Ishikawa (cell line): ENCODE data around the gene NUP54.

Source experiments
- EP300 ChIP-seq: IDR thresholded peaks from 2 replicates; pipeline ENCODE4 v1.6.1; 2012; ENCODE audit warnings: borderline replicate concordance
- NFIC ChIP-seq: IDR thresholded peaks from 2 replicates; pipeline ENCODE4 v1.6.1; 2012
- TF ChIP-seq, protein P1 (sequence below): IDR thresholded peaks from 2 replicates; pipeline ENCODE4 v1.6.1; 2012

DNA sequence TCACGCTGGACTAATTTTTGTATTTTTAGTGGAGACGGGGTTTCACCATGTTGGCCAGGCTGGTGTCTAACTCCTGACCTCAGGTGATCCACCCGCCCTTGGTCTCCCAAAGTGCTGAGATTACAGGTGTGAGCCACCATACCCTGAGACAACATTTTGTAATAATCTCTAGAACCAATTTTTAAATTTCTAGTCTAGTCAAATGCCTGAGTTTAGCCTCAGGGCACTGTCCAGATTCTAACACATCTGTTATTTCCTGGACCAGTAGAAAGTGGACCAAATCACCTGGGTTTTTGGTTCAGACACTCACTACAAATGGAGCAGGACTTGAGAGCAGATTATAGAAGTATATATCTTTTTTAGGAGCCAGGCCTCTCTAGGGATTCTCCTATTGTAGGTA, 52.1 kb downstream of the NUP54 start:
- TF ChIP-seq EP300 (no peak), NFIC (no peak)
- TF ChIP-seq, protein P1, sequence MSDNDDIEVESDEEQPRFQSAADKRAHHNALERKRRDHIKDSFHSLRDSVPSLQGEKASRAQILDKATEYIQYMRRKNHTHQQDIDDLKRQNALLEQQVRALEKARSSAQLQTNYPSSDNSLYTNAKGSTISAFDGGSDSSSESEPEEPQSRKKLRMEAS = no peak
